Adipocyte (in vitro differentiated cells): ENCODE data around the gene COQ7.

Experiments used
- DNase-seq: peaks from one replicate; pipeline ENCODE4 v3.0.0-alpha.2; 2015; ENCODE audit warnings: low read depth
- H3K27me3 ChIP-seq: replicated peaks from 2 replicates; pipeline ENCODE4 v1.7.0; 2013; ENCODE audit warnings: mild to moderate bottlenecking, low read length, moderate library complexity; ENCODE audit not compliant: control insufficient read depth, insufficient read depth
- H3K36me3 ChIP-seq: 2 replicates; pipeline ENCODE4 v1.7.0; 2013; ENCODE audit warnings: low read length, mild to moderate bottlenecking, moderate library complexity; ENCODE audit not compliant: control insufficient read depth, insufficient read depth, severe bottlenecking
- H3K4me1 ChIP-seq: 2 replicates; pipeline ENCODE4 v1.7.0; 2013; ENCODE audit warnings: mild to moderate bottlenecking, low read length, moderate library complexity; ENCODE audit not compliant: control insufficient read depth, insufficient read depth
- H3K4me3 ChIP-seq: 2 replicates; pipeline ENCODE4 v1.7.0; 2013; ENCODE audit warnings: mild to moderate bottlenecking, low read length, moderate library complexity
- H3K9ac ChIP-seq: 2 replicates; pipeline ENCODE4 v1.7.0; 2013; ENCODE audit warnings: mild to moderate bottlenecking, low read length, moderate library complexity
- H3K9me3 ChIP-seq: 2 replicates; pipeline ENCODE4 v1.7.0; 2013; ENCODE audit warnings: mild to moderate bottlenecking, low read length, moderate library complexity; ENCODE audit not compliant: control insufficient read depth

Gene COQ7

GRCh38 chr16:19102187-19102872 is 34.9 kb downstream of the COQ7 start:
- Histone ChIP-seq H3K4me1 (peaks cover 2% of the 10 kb centered on the region), H3K9ac (no peak overlapping the region), H3K36me3 (no peaks in the 10 kb centered on the region), H3K4me3 (no peak overlapping the region), H3K9me3 (peaks cover 9% of the 10 kb centered on the region), H3K27me3 (no peaks in the 10 kb centered on the region)
- no peak for DNase-seq

DNA sequence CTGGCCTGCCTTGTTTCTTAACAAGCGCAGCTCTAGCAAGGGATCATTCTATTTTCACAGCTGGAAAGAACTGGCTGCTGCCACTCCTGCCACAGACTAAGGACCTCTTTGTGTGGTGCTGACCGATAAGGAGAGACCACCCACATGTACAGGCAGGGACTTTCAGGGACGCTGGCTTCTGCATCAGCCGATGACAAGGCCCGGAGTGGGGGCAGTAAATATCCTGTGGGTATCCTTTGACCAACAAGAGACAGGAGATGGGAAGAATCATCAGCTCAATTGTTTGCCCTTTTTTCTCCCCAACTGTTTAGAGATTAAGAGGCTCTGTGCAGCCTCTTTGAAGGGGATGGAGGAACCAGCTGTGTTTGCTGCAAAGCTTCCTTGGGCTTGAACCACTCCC is 37.2 kb downstream of the COQ7 start:
- H3K36me3 ChIP-seq: no peaks in the 10 kb centered on the region
- no peak overlapping the region for H3K9ac ChIP-seq
- H3K27me3 ChIP-seq: no peaks in the 10 kb centered on the region
- peaks cover 7% of the 10 kb centered on the region for H3K4me1 ChIP-seq
- no peak overlapping the region for H3K4me3 ChIP-seq
- H3K9me3 ChIP-seq: peaks cover 3% of the 10 kb centered on the region
- DNase-seq: no peak

DNA sequence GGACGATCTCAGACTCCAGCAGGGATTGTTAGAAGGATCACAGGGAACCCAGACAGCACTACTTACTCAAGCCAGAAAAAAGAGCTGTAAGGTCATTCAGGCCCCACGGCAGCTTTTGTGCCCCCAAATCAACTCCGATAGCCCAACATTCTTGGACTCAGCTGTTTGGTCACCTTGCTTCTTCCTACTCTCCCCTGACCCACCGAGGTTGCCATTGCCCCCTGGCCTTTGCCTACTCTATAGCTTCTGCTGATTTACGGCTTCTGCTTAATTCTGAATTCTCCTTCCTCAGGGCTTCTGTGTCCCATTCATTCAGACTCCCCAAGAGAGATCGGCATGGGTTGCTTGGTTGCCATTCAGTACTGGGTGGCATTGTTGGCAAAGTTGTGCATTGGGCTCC is 37.7 kb downstream of the COQ7 start:
- no peak for DNase-seq
- Histone ChIP-seq H3K36me3 (no peaks in the 10 kb centered on the region), H3K4me1 (peaks cover 7% of the 10 kb centered on the region), H3K9me3 (peaks cover under 1% of the 10 kb centered on the region), H3K9ac (no peak overlapping the region), H3K27me3 (no peaks in the 10 kb centered on the region), H3K4me3 (no peak overlapping the region)

DNA sequence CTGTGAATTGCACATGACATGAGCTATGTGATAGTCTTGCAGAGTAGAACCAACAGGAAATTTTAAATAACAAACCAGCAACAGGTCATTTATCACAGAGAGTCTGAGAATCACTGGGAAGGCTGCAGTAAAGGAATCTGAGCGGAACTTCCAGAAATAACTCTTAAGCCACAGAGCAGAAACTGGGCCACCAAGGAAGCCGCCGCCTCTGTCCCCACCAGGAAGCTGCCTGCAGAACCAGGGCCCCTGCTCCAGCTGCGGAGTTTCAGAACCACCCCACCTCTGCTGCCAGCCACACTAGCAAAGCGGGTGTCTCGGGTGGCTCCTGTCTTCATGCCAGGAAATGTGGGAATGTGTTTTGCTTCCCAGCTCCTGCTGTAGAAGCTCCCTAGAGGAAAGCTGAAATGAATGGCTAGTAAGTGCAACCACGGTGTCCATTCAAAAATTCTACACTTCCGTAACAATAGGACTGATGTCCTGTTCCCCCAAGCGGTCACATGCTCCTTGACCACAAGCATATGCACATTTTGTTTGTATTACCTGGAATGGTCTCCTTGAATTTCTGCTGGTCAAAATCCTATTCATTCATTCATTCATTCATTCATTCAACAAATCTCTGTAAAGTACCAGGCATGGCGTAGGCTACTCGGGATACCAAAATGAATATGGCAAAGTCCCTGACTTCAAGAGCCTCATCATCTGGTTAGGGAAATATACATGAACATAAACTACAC is 38.6 kb downstream of the COQ7 start:
- Histone ChIP-seq H3K4me1 (peaks cover 7% of the 10 kb centered on the region), H3K4me3 (no peak overlapping the region), H3K27me3 (no peaks in the 10 kb centered on the region), H3K9me3 (no peaks in the 10 kb centered on the region), H3K9ac (no peak overlapping the region), H3K36me3 (no peaks in the 10 kb centered on the region)
- DNase-seq: no peak

- Histone ChIP-seq H3K27me3 (no peaks in the 10 kb centered on the region), H3K9ac (no peak overlapping the region), H3K36me3 (no peaks in the 10 kb centered on the region), H3K4me1 (peaks cover 7% of the 10 kb centered on the region), H3K4me3 (no peak overlapping the region), H3K9me3 (no peaks in the 10 kb centered on the region)
- DNase-seq: no peak
These were observed 39.2 kb downstream of the COQ7 start for GRCh38 chr16:19106625-19107020.

- no peaks in the 10 kb centered on the region for H3K27me3 ChIP-seq
- no peak overlapping the region for H3K9ac ChIP-seq
These were observed 41.2 kb downstream of the COQ7 start for GRCh38 chr16:19108409-19109287.

GRCh38 chr16:19109288-19109664 is 41.9 kb downstream of the COQ7 start:
- DNase-seq: no peak
- no peak overlapping the region for H3K9ac ChIP-seq

More at GRCh38 chr16:19108409-19109287, 41.2 kb downstream of the COQ7 start:
- Histone ChIP-seq H3K36me3 (no peaks in the 10 kb centered on the region), H3K4me3 (no peak overlapping the region), H3K4me1 (peaks cover 13% of the 10 kb centered on the region), H3K9me3 (no peaks in the 10 kb centered on the region)
- DNase-seq: no peak

DNA sequence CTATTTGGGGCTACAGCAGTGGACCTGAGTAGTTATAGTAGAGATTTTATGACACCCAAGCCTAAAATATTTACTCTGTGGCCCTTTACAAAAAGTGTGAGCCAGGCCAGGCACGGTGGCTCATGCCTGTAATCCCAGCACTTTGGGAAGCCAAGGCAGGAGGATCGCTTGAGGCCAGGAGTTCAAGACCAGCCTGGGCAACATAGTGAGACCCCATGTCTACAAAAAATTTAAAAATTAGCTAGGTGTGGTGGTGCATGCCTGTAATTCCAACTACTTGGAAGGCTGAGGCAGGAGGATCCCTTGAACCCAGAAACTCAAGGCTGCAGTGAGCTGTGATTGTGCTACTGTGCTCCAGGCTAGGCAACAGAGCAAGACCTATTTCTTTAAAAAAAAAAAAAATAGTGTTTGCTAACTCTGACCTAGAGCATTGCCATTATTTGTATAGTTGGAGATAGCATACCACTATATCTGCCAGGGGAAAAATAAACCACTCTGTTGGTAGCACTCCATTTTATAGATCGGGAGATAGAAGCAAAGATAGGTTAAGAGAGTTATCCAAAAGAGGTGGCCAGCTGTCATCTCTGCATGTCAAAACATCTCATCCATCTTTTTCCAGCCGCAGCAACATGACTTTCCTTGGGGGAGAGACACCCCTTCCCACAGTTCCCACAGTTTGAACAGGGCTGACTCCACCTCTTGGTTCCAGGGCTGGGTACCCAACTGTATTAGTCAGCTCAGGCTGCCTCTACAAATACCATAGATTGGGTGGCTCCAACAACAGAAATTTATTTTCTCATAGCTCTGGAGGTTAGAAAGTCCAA is 43.3 kb downstream of the COQ7 start:
- Histone ChIP-seq H3K4me3 (no peak overlapping the region), H3K36me3 (peaks cover 6% of the 10 kb centered on the region)

More at GRCh38 chr16:19109288-19109664, 41.9 kb downstream of the COQ7 start:
- H3K4me1 ChIP-seq: peaks cover 13% of the 10 kb centered on the region
- no peaks in the 10 kb centered on the region for H3K27me3 ChIP-seq
- H3K36me3 ChIP-seq: no peaks in the 10 kb centered on the region
- no peaks in the 10 kb centered on the region for H3K9me3 ChIP-seq
- H3K4me3 ChIP-seq: no peak overlapping the region

GRCh38 chr16:19112099-19112407 is 44.6 kb downstream of the COQ7 start:
- Histone ChIP-seq H3K9me3 (no peaks in the 10 kb centered on the region), H3K36me3 (peaks cover 10% of the 10 kb centered on the region), H3K27me3 (no peaks in the 10 kb centered on the region), H3K9ac (no peak overlapping the region), H3K4me3 (no peak overlapping the region), H3K4me1 (peaks cover 34% of the 10 kb centered on the region)
- DNase-seq: no peak

More for the DNA sequence above, 43.3 kb downstream of the COQ7 start:
- DNase-seq: no peak
- Histone ChIP-seq H3K27me3 (no peaks in the 10 kb centered on the region), H3K4me1 (peaks cover 21% of the 10 kb centered on the region), H3K9me3 (no peaks in the 10 kb centered on the region), H3K9ac (no peak overlapping the region)

- H3K9me3 ChIP-seq: no peaks in the 10 kb centered on the region
- peak within 1 kb of the TSS; percentile 90 for H3K4me3 ChIP-seq
- peak within 1 kb of the TSS; percentile 94 for H3K9ac ChIP-seq
- H3K36me3 ChIP-seq: peaks cover 10% of the 10 kb centered on the region
- H3K27me3 ChIP-seq: no peaks in the 10 kb centered on the region
- H3K4me1 ChIP-seq: peaks cover 40% of the 10 kb centered on the region
- DNase-seq: peak; percentile 96
These were observed 46.4 kb downstream of the COQ7 start, which contains the start of gene ITPRIPL2 for GRCh38 chr16:19113577-19114358. Gene ITPRIPL2 (plus strand): TSS chr16:19113964. CDS start chr16:19114462, 498 bp downstream.
